Keratinocyte (primary cell): ENCODE results near the gene MED25. TPM values are rescaled to one million over a fixed set of nuclear protein-coding genes. Genes with fewer than 3 reads are reported as not detected.

Source experiments
- DNase-seq: peaks from one replicate; pipeline ENCODE4 v3.0.0-alpha.2; 2011; ENCODE audit warnings: low read depth, missing footprints, low spot score
- FAIRE-seq: peaks from 2 replicates; lab custom pipeline; 2011; peaks lifted over from hg19 to GRCh38; lab: Jason Lieb, UNC
- H2AFZ ChIP-seq: 2 replicates; pipeline ENCODE4 v1.6.0; 2012; ENCODE audit warnings: low read length, control low read depth, inconsistent platforms; ENCODE audit not compliant: control insufficient read depth
- H3K27ac ChIP-seq: 2 replicates; pipeline ENCODE4 v1.5.1; 2011; ENCODE audit warnings: low read length; ENCODE audit not compliant: control insufficient read depth, insufficient read depth
- H3K27me3 ChIP-seq: 3 replicates; pipeline ENCODE4 v1.6.0; 2011; ENCODE audit warnings: low read length; ENCODE audit not compliant: control insufficient read depth, insufficient read depth; ENCODE audit errors: extremely low read depth
- H3K36me3 ChIP-seq, 2 experiments: 2 replicates in 1 of 2; 3 replicates in 1 of 2; pipeline ENCODE4 v1.5.1; 2011; ENCODE audit warnings: low read length in 2 of 2, mild to moderate bottlenecking in 1 of 2; ENCODE audit not compliant: control insufficient read depth in 2 of 2, insufficient read depth in 2 of 2; ENCODE audit errors: extremely low read depth in 1 of 2
- H3K4me1 ChIP-seq: 3 replicates; pipeline ENCODE4 v1.5.1; 2011; ENCODE audit warnings: low read length; ENCODE audit not compliant: control insufficient read depth, insufficient read depth; ENCODE audit errors: extremely low read depth
- H3K4me2 ChIP-seq: 3 replicates; pipeline ENCODE4 v1.6.0; 2011; ENCODE audit warnings: low read depth, low read length; ENCODE audit not compliant: control insufficient read depth, insufficient read depth; ENCODE audit errors: extremely low read depth
- H3K4me3 ChIP-seq, 3 experiments: fragments of 200-600 bp in 1 of 3; sonication (generic) in 1 of 3; 2 replicates in 2 of 3; 3 replicates in 1 of 3; pipeline ENCODE4 v1.5.1; 2011 to 2016; ENCODE audit warnings: low read length in 3 of 3, mild to moderate bottlenecking in 3 of 3, control low read depth in 2 of 3, inconsistent platforms in 1 of 3, low read depth in 1 of 3, mixed read lengths in 1 of 3, mixed run types in 1 of 3, moderate library complexity in 1 of 3; ENCODE audit not compliant: control insufficient read depth in 2 of 3, insufficient read depth in 2 of 3; ENCODE audit errors: extremely low read depth in 1 of 3
- H3K79me2 ChIP-seq: 2 replicates; pipeline ENCODE4 v1.6.0; 2012; ENCODE audit warnings: low read length; ENCODE audit not compliant: control insufficient read depth, insufficient read depth
- H3K9ac ChIP-seq: 3 replicates; pipeline ENCODE4 v1.6.0; 2011; ENCODE audit warnings: low read length; ENCODE audit not compliant: control insufficient read depth, insufficient read depth; ENCODE audit errors: extremely low read depth
- H3K9me1 ChIP-seq: 3 replicates; pipeline ENCODE4 v1.6.0; 2011; ENCODE audit warnings: low read length; ENCODE audit not compliant: control insufficient read depth, insufficient read depth; ENCODE audit errors: extremely low read depth
- H3K9me3 ChIP-seq: 2 replicates; pipeline ENCODE4 v1.5.1; 2012; ENCODE audit warnings: low read depth, low read length; ENCODE audit not compliant: control insufficient read depth
- H4K20me1 ChIP-seq: 3 replicates; pipeline ENCODE4 v1.6.0; 2011; ENCODE audit warnings: low read length; ENCODE audit not compliant: control insufficient read depth, insufficient read depth; ENCODE audit errors: extremely low read depth
- EZH2 ChIP-seq: IDR thresholded peaks from one replicate; pipeline ENCODE4 v1.6.1; 2012; ENCODE audit warnings: inconsistent platforms, mild to moderate bottlenecking, low read length, moderate library complexity
- dilution Hi-C: fragments of 300-500 bp; cut with MboI; formaldehyde crosslinking; loops from one replicate; pipeline ENCODE4 v1.7.0; 2020; ENCODE audit warnings: low sequenced_read_pairs; ENCODE audit not compliant: extremely low pct_ligation_motif_present
- polyA plus RNA-seq, 5 experiments: library from polyadenylated mRNA; depleted of rRNA in 3 of 5; stranded (reverse) in 3 of 5; stranded (forward) in 1 of 5; unstranded in 1 of 5; fragments of >200 nt; gene quantifications; 1 replicate in 1 of 5; 2 replicates in 3 of 5; 3 replicates in 1 of 5; pipeline versions ENCODE4 v1.2.1 to v1.2.3, GENCODE V29; 2011 to 2012; ENCODE audit warnings: missing spikeins in 2 of 5, low read depth in 1 of 5, low replicate concordance in 1 of 5
- TF ChIP-seq, protein P1 (sequence below), 3 experiments: IDR thresholded peaks in 1 of 3; conservative IDR thresholded peaks in 1 of 3; optimal IDR thresholded peaks in 1 of 3; 2 replicates in 2 of 3; 3 replicates in 1 of 3; pipeline versions ENCODE3 to v1.5.1; 2011; ENCODE audit warnings: low read length in 3 of 3, mild to moderate bottlenecking in 3 of 3, moderate library complexity in 2 of 3, control low read depth in 1 of 3, inconsistent platforms in 1 of 3; ENCODE audit not compliant: insufficient read depth in 2 of 3; ENCODE audit errors: extremely low read depth in 1 of 3

Gene MED25
- polyA plus RNA-seq, 1 donor (not counting 4 experiments of a cell fraction or from before 2014, with no cell fraction given), result 12.5 TPM

DNA sequence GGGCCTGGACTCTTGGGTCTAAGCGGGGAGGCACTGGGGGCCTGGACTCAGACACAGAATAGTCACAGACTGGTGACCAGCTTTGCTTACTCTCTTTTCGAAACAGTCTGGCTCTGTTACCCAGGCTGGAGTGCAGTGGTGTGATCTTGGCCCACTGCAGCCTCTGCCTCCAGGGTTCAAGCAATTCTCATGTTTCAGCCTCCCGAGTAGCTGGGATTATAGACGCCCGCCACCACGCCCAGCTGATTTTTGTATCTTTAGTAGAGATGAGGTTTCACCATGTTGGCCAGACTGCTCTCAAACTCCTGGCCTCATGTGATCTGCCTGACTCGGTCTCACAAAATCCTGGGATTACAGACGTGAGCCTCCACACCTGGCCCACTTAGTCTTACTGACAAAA is 11.1 kb downstream of the MED25 start:
- Histone ChIP-seq H3K27me3 (no peaks in the 10 kb centered on the region), H3K4me1 (no peaks in the 10 kb centered on the region), H3K79me2 (peaks cover 4% of the 10 kb centered on the region), H3K9me1 (no peaks in the 10 kb centered on the region), H3K36me3 (peaks cover 12 to 40% of the 10 kb centered on the region in 2 experiments), H4K20me1 (no peaks in the 10 kb centered on the region), H3K4me2 (no peak overlapping the region), H2AFZ (no peak overlapping the region), H3K9ac (no peak overlapping the region), H3K27ac (no peak overlapping the region), H3K9me3 (no peaks in the 10 kb centered on the region), H3K4me3 (no peak overlapping the region)
- TF ChIP-seq EZH2, result no peak
- TF ChIP-seq, protein P1, sequence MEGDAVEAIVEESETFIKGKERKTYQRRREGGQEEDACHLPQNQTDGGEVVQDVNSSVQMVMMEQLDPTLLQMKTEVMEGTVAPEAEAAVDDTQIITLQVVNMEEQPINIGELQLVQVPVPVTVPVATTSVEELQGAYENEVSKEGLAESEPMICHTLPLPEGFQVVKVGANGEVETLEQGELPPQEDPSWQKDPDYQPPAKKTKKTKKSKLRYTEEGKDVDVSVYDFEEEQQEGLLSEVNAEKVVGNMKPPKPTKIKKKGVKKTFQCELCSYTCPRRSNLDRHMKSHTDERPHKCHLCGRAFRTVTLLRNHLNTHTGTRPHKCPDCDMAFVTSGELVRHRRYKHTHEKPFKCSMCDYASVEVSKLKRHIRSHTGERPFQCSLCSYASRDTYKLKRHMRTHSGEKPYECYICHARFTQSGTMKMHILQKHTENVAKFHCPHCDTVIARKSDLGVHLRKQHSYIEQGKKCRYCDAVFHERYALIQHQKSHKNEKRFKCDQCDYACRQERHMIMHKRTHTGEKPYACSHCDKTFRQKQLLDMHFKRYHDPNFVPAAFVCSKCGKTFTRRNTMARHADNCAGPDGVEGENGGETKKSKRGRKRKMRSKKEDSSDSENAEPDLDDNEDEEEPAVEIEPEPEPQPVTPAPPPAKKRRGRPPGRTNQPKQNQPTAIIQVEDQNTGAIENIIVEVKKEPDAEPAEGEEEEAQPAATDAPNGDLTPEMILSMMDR (optimal IDR thresholded peaks at IDR 0.05 in 1 of 3, IDR thresholded peaks at IDR 0.05 in 1 of 3, conservative IDR thresholded peaks at IDR 0.05 in 1 of 3; ENCODE audit: extremely low read depth in 1 of 3, insufficient read depth in 2 of 3, low read length in 3 of 3), result no peak
- DNase-seq (no peak), FAIRE-seq (no peak)
- dilution Hi-C loops, result no loop called here

DNA sequence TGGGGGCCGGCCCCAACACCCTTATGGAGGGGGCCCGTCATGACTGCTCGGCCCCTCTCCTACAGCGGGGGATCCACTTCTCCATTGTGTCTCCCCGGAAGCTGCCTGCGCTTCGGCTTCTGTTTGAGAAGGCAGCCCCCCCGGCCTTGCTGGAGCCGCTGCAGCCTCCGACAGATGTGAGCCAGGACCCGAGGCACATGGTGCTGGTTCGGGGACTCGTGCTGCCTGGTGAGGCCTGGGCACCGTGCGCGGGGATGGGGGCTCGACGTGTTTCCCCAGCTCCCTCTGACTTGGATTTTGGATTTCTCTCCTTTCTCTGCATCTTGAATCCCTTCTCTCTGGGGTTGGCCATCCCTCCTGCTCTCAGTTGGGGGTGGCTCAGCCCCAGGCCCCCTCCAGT is 11.6 kb downstream of the MED25 start:
- Histone ChIP-seq H3K9me3 (no peaks in the 10 kb centered on the region), H3K36me3 (peaks cover 12 to 42% of the 10 kb centered on the region in 2 experiments)

More for the DNA sequence above, 11.6 kb downstream of the MED25 start:
- DNase-seq (no peak), FAIRE-seq (no peak)
- Histone ChIP-seq H3K4me3 (no peak overlapping the region), H3K27ac (no peak overlapping the region), H3K9me1 (no peaks in the 10 kb centered on the region), H3K79me2 (peaks cover 2% of the 10 kb centered on the region), H3K27me3 (no peaks in the 10 kb centered on the region), H3K4me2 (no peak overlapping the region), H3K4me1 (no peaks in the 10 kb centered on the region), H3K9ac (no peak overlapping the region), H2AFZ (no peak overlapping the region), H4K20me1 (no peaks in the 10 kb centered on the region)
- TF ChIP-seq EZH2, result no peak
- TF ChIP-seq, protein P1 (optimal IDR thresholded peaks at IDR 0.05 in 1 of 3, IDR thresholded peaks at IDR 0.05 in 1 of 3, conservative IDR thresholded peaks at IDR 0.05 in 1 of 3; ENCODE audit: extremely low read depth in 1 of 3, insufficient read depth in 2 of 3, low read length in 3 of 3), result no peak
- dilution Hi-C loops, result no loop called here
